ENCODE measurements around the gene JMJD6. TPM values are rescaled to one million over a fixed set of nuclear protein-coding genes. Genes with fewer than 3 reads are reported as not detected.

Gene JMJD6
- total RNA-seq, 1 donor from 2014 or later = 65.2 TPM

- no peak for TF ChIP-seq CTCF (IDR thresholded peaks at IDR 0.05; ENCODE audit: borderline replicate concordance)
- H3K27ac ChIP-seq (replicated peaks) = peak overlapping the region; percentile 98
- no peak for DNase-seq
- no peak overlapping the region for H3K4me3 ChIP-seq
- no peaks in the 10 kb centered on the region for H3K27me3 ChIP-seq (ENCODE audit: low read depth)
- H3K36me3 ChIP-seq = peaks cover 38% of the 10 kb centered on the region
- peaks cover 97% of the 10 kb centered on the region for H3K4me1 ChIP-seq
- intact Hi-C loops (cut with micrococcal nuclease) = no loop called here
- H3K9me3 ChIP-seq (replicated peaks) = no peaks in the 10 kb centered on the region
Measured at GRCh38 chr17:76685366-76685765, 41.0 kb downstream of the JMJD6 start.

- no peaks in the 10 kb centered on the region for H3K27me3 ChIP-seq (ENCODE audit: low read depth)
- DNase-seq = no peak
- intact Hi-C loops (cut with micrococcal nuclease) = no loop called here
- TF ChIP-seq CTCF (IDR thresholded peaks at IDR 0.05; ENCODE audit: borderline replicate concordance) = no peak
- no peak overlapping the region for H3K4me3 ChIP-seq
- no peaks in the 10 kb centered on the region for H3K9me3 ChIP-seq (replicated peaks)
- H3K4me1 ChIP-seq = peaks cover 91% of the 10 kb centered on the region
- peaks cover 41% of the 10 kb centered on the region for H3K36me3 ChIP-seq
- peak overlapping the region; percentile 98 for H3K27ac ChIP-seq (replicated peaks)
Measured at GRCh38 chr17:76684756-76685155, 41.6 kb downstream of the JMJD6 start.

- Histone ChIP-seq H3K4me3 (no peak overlapping the region), H3K4me1 (peaks cover 85% of the 10 kb centered on the region), H3K27ac (replicated peaks) (peak overlapping the region; percentile 98), H3K27me3 (ENCODE audit: low read depth) (no peaks in the 10 kb centered on the region), H3K9me3 (replicated peaks) (no peaks in the 10 kb centered on the region), H3K36me3 (peaks cover 41% of the 10 kb centered on the region)
- intact Hi-C loops (cut with micrococcal nuclease) = no loop called here
- DNase-seq = no peak
- TF ChIP-seq CTCF (IDR thresholded peaks at IDR 0.05; ENCODE audit: borderline replicate concordance) = no peak
Measured at GRCh38 chr17:76683921-76684745, 42.3 kb downstream of the JMJD6 start.

GRCh38 chr17:76683011-76683755 is 43.2 kb downstream of the JMJD6 start:
- no peaks in the 10 kb centered on the region for H3K9me3 ChIP-seq (replicated peaks)
- intact Hi-C loops (cut with micrococcal nuclease) = no loop called here
- peaks cover 41% of the 10 kb centered on the region for H3K36me3 ChIP-seq
- no peak for DNase-seq
- peaks cover 75% of the 10 kb centered on the region for H3K4me1 ChIP-seq
- H3K27me3 ChIP-seq (ENCODE audit: low read depth) = no peaks in the 10 kb centered on the region
- TF ChIP-seq CTCF (IDR thresholded peaks at IDR 0.05; ENCODE audit: borderline replicate concordance) = peak; percentile 16
- peak overlapping the region; percentile 98 for H3K27ac ChIP-seq (replicated peaks)
- no peak overlapping the region for H3K4me3 ChIP-seq

GRCh38 chr17:76682296-76682695 is 44.1 kb downstream of the JMJD6 start:
- H3K36me3 ChIP-seq = peaks cover 43% of the 10 kb centered on the region
- H3K9me3 ChIP-seq (replicated peaks) = no peaks in the 10 kb centered on the region
- peaks cover 66% of the 10 kb centered on the region for H3K4me1 ChIP-seq
- peak overlapping the region; percentile 98 for H3K27ac ChIP-seq (replicated peaks)
- no peaks in the 10 kb centered on the region for H3K27me3 ChIP-seq (ENCODE audit: low read depth)
- intact Hi-C loops (cut with micrococcal nuclease) = no loop called here
- DNase-seq = peak; percentile 71
- no peak for TF ChIP-seq CTCF (IDR thresholded peaks at IDR 0.05; ENCODE audit: borderline replicate concordance)
- peak overlapping the region; percentile 23 for H3K4me3 ChIP-seq

Data from left ventricle myocardium inferior (tissue), 1 donor.